HPDE6-E6E7 (cell line): ENCODE data around the gene CELF5.
"Not testable (repeated sequence)": the region's sequence is repeated elsewhere in the genome, so short reads cannot be mapped to it uniquely, and the experiment has no call there.

ENCODE experiments used
- DNase-seq: peaks from one replicate; pipeline ENCODE4 v3.0.0; 2011; ENCODE audit warnings: missing footprints; ENCODE audit errors: extremely low spot score

Gene CELF5

GRCh38 chr19:3190470-3190770 is 34.0 kb upstream of the CELF5 start:
- DNase-seq, result no peak

- DNase-seq, result no peak
Measured at GRCh38 chr19:3190921-3191805, 33.3 kb upstream of the CELF5 start.

GRCh38 chr19:3191806-3192104 is 32.7 kb upstream of the CELF5 start:
- DNase-seq, result not testable (repeated sequence)

GRCh38 chr19:3192228-3192635 is 32.2 kb upstream of the CELF5 start:
- no peak for DNase-seq

- DNase-seq, result no peak
Measured at GRCh38 chr19:3192684-3193083, 31.8 kb upstream of the CELF5 start.

GRCh38 chr19:3193256-3194105 is 31.0 kb upstream of the CELF5 start:
- DNase-seq, result no peak

GRCh38 chr19:3194106-3195087 is 30.1 kb upstream of the CELF5 start:
- no peak for DNase-seq

GRCh38 chr19:3196064-3196932 is 28.2 kb upstream of the CELF5 start:
- DNase-seq, result no peak

GRCh38 chr19:3196933-3197205 is 27.6 kb upstream of the CELF5 start:
- DNase-seq, result no peak

GRCh38 chr19:3198901-3199700 is 25.4 kb upstream of the CELF5 start:
- DNase-seq, result no peak

- DNase-seq, result no peak
Measured at GRCh38 chr19:3201072-3201700, 23.3 kb upstream of the CELF5 start.

GRCh38 chr19:3201911-3202310 is 22.6 kb upstream of the CELF5 start:
- DNase-seq, result no peak

- DNase-seq, result no peak
Measured at GRCh38 chr19:3202346-3202745, 22.1 kb upstream of the CELF5 start.

- not testable (repeated sequence) for DNase-seq
Measured at GRCh38 chr19:3202895-3203294, 21.6 kb upstream of the CELF5 start.

- DNase-seq, result no peak
Measured at GRCh38 chr19:3203805-3204645, 20.4 kb upstream of the CELF5 start.

GRCh38 chr19:3204646-3205275 is 19.7 kb upstream of the CELF5 start:
- no peak for DNase-seq

GRCh38 chr19:3206216-3206953 is 18.1 kb upstream of the CELF5 start:
- no peak for DNase-seq
